Esophagus squamous epithelium (tissue), 5 donors: ENCODE data around the gene EPHA6. TPM values are rescaled to one million over a fixed set of nuclear protein-coding genes. Genes with fewer than 3 reads are reported as not detected.

ENCODE experiments used
- DNase-seq: peaks from one replicate; lab custom pipeline; 2025; lab: John Stamatoyannopoulos, UW
- H3K27ac ChIP-seq, 4 donors: fragments of 200-600 bp; sonication (generic); one replicate each; pipeline ENCODE4 v1.5.1; 2016 to 2019; ENCODE audit warnings: mild to moderate bottlenecking in 1 of 4
- H3K27me3 ChIP-seq, 4 donors: fragments of 200-600 bp; sonication (generic); 1 replicate in 3 of 4; 2 replicates in 1 of 4; pipeline versions ENCODE4 v1.5.1 to v1.6.0; 2017 to 2021; ENCODE audit warnings: antibody characterized with exemption in 1 of 4
- H3K36me3 ChIP-seq, 3 donors: fragments of 200-600 bp; sonication (generic); one replicate each; pipeline ENCODE4 v1.5.1; 2016 to 2019
- H3K4me1 ChIP-seq, 3 donors: fragments of 200-600 bp; sonication (generic); one replicate each; pipeline ENCODE4 v1.5.1; 2017 to 2019
- H3K4me3 ChIP-seq, 4 donors: fragments of 200-600 bp; sonication (generic); 1 replicate in 3 of 4; 2 replicates in 1 of 4; pipeline ENCODE4 v1.5.1; 2016 to 2019; ENCODE audit warnings: mild to moderate bottlenecking in 2 of 4, moderate library complexity in 1 of 4
- H3K9me3 ChIP-seq, 3 donors: fragments of 200-600 bp; sonication (generic); one replicate each; pipeline ENCODE4 v1.5.1; 2016 to 2019
- POLR2A ChIP-seq, 4 donors: fragments of 450-650 bp; IDR thresholded peaks; one replicate each; pipeline ENCODE4 v1.6.1; 2017; ENCODE audit warnings: antibody characterized with exemption in 4 of 4, mild to moderate bottlenecking in 4 of 4, moderate library complexity in 3 of 4
- WGBS, 2 donors: methylation state at CpG; one replicate each; pipeline ENCODE4 v1.1.5; 2018; 5-methylcytosine and 5-hydroxymethylcytosine counted together
- intact Hi-C: fragments of 100-400 bp; cut with DNase I; formaldehyde crosslinking; loops from one replicate; pipeline ENCODE4 v1.15.0; 2022
- total RNA-seq, 4 donors: library from RNA; depleted of rRNA; stranded (reverse); fragments of >200 nt; gene quantifications; one replicate each; pipeline ENCODE4 v1.1.0, GENCODE V29; 2016
- TF ChIP-seq, protein P1 (sequence below), 6 experiments: fragments of 450-650 bp in 4 of 6; fragments of 200-600 bp in 2 of 6; sonication (generic) in 2 of 6; IDR thresholded peaks; one replicate each; pipeline ENCODE4 v1.5.1; 2016 to 2019; ENCODE audit warnings: antibody characterized with exemption in 6 of 6, mild to moderate bottlenecking in 4 of 6, moderate library complexity in 4 of 6
- donor health status: DM: yes; HTN: yes; CAD: no.

The EPHA6 gene
- total RNA-seq, 4 donors from 2014 or later, result 0.34 to 2.9 (median 1.5) TPM

DNA sequence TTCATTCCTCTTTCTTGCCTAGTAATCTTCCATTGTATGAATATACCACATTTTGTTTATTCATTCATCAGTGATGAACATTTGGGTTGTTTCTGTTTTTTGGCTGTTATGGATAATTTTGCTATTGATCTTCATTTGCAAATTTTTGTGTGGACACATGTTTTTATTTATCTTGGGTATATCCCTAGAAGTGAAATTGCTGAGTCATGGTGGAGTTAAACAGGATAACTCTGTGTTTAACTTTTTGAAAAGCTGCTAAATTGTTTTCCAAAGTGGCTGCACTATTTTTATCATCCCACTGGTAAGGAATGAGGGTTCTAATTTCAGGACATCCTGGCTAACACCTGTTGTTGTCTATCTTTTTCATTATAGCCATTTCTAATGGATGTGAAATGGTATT is 875.6 kb downstream of the EPHA6 start:
- H3K4me3 ChIP-seq, result no peak overlapping the region
- intact Hi-C loops, result no loop called here
- no peak for DNase-seq

DNA sequence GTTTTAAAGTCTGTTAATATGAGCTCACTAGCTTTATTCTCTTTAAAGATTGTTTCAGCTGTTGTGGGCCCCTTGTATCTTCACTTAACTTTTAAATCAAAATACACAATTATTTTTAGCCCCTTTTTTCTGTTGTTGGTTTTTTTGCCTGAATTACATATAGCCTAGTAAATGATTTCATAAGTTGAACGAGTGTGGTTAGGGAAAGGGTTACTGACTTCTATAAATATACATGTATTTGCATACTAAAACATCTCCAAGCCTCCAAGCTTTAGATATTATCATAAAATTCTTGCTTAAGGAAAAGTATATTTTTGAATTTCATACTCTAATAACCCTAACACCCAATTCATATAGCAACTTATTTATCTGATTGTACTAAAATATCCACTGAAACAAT is 877.0 kb downstream of the EPHA6 start:
- Histone ChIP-seq H3K9me3 (no peaks in the 10 kb centered on the region), H3K4me3 (no peak overlapping the region), H3K36me3 (no peaks in the 10 kb centered on the region), H3K27ac (no peak overlapping the region), H3K27me3 (no peaks in the 10 kb centered on the region), H3K4me1 (no peaks in the 10 kb centered on the region)
- intact Hi-C loops, result no loop called here
- WGBS, 2 donors, result 57 to 81% methylated on average over 1 of the region's 1 CpG
- no peak for DNase-seq
- TF ChIP-seq, protein P1, sequence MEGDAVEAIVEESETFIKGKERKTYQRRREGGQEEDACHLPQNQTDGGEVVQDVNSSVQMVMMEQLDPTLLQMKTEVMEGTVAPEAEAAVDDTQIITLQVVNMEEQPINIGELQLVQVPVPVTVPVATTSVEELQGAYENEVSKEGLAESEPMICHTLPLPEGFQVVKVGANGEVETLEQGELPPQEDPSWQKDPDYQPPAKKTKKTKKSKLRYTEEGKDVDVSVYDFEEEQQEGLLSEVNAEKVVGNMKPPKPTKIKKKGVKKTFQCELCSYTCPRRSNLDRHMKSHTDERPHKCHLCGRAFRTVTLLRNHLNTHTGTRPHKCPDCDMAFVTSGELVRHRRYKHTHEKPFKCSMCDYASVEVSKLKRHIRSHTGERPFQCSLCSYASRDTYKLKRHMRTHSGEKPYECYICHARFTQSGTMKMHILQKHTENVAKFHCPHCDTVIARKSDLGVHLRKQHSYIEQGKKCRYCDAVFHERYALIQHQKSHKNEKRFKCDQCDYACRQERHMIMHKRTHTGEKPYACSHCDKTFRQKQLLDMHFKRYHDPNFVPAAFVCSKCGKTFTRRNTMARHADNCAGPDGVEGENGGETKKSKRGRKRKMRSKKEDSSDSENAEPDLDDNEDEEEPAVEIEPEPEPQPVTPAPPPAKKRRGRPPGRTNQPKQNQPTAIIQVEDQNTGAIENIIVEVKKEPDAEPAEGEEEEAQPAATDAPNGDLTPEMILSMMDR (IDR thresholded peaks at IDR 0.05), result no peak
- no peak for TF ChIP-seq POLR2A (IDR thresholded peaks at IDR 0.05)

More for the DNA sequence above, 875.6 kb downstream of the EPHA6 start:
- Histone ChIP-seq H3K36me3 (no peaks in the 10 kb centered on the region), H3K9me3 (no peaks in the 10 kb centered on the region), H3K27ac (no peak overlapping the region), H3K4me1 (peaks cover 0 to 6% (median 0%) of the 10 kb centered on the region in 3 donors), H3K27me3 (no peaks in the 10 kb centered on the region)
- TF ChIP-seq POLR2A (IDR thresholded peaks at IDR 0.05), result no peak
- TF ChIP-seq, protein P1 (IDR thresholded peaks at IDR 0.05), result no peak

DNA sequence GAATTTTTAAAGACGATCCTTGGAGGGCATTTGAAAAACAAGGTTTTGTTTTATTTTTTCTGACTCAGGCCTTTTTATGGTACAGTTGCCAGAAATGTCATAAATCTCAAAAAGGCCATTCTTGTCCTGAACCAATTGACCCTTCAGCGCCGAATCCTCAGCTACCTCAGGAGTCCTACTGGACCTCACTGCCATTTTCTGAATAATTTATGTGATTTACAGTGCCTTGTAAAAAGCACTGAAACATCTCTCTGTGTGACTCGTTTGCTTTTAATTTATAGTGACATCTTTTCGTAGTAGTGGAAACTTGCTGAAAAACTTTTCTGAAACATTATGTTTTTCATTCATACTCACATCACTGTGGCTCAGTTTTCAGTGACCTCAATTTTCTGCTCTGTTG is 878.0 kb downstream of the EPHA6 start:
- H3K27ac ChIP-seq, result no peak overlapping the region
- no peaks in the 10 kb centered on the region for H3K36me3 ChIP-seq
- intact Hi-C loops, result no loop called here
- no peak for DNase-seq
- TF ChIP-seq, protein P1 (IDR thresholded peaks at IDR 0.05), result no peak
- no peak for TF ChIP-seq POLR2A (IDR thresholded peaks at IDR 0.05)
- 77 to 78% methylated on average over 5 of the region's 5 CpGs for WGBS, 2 donors
- no peak overlapping the region for H3K4me3 ChIP-seq
- no peaks in the 10 kb centered on the region for H3K4me1 ChIP-seq
- no peaks in the 10 kb centered on the region for H3K27me3 ChIP-seq
- H3K9me3 ChIP-seq, result no peaks in the 10 kb centered on the region

DNA sequence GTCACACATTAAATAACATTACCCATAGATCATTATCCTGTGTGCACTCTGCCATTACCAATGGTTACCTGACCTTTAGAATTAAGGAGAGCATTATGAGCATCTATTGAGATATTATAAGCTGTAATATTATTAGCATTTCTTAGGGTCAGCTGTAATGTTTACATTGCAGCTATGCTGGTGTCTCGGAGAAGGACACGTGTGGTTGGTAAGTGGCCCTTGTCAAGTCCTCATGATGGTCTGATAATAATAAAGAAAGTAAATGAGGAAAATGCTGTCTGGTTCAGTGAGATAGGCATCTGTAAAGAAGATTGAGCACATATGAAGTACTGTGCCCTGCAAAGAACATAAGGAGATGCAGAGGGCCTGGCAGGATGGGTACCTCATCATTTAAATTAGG is 878.4 kb downstream of the EPHA6 start:
- H3K27ac ChIP-seq, result no peak overlapping the region
- WGBS, 2 donors, result 87 to 100% methylated on average over 2 of the region's 2 CpGs
- intact Hi-C loops, result no loop called here
- no peaks in the 10 kb centered on the region for H3K36me3 ChIP-seq
- H3K4me3 ChIP-seq, result no peak overlapping the region
- no peaks in the 10 kb centered on the region for H3K27me3 ChIP-seq
- TF ChIP-seq, protein P1 (IDR thresholded peaks at IDR 0.05), result no peak
- TF ChIP-seq POLR2A (IDR thresholded peaks at IDR 0.05), result no peak
- no peak for DNase-seq
- H3K4me1 ChIP-seq, result no peaks in the 10 kb centered on the region
- no peaks in the 10 kb centered on the region for H3K9me3 ChIP-seq

DNA sequence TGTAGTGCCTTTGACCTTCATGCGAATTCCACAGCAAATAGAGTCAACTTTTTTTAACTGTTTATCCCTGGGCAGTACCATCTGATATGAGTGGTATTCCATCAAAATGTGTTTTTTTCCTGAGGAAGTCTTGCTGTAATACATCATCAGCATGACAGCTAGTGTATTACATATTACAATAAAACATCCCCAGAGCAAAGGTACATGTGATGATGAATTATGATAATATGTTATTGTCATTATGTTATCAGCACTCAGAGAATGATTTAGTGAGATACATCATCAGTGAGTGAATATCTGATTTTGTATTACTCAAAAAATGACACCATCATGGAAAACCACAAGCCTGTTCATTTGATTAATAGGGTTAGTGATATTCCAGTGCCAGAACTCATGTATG is 880.5 kb downstream of the EPHA6 start:
- intact Hi-C loops, result no loop called here
- no peak for TF ChIP-seq POLR2A (IDR thresholded peaks at IDR 0.05)
- TF ChIP-seq, protein P1 (IDR thresholded peaks at IDR 0.05), result no peak
- Histone ChIP-seq H3K4me1 (no peaks in the 10 kb centered on the region), H3K4me3 (no peak overlapping the region), H3K27ac (no peak overlapping the region), H3K9me3 (no peaks in the 10 kb centered on the region), H3K36me3 (no peaks in the 10 kb centered on the region), H3K27me3 (no peaks in the 10 kb centered on the region)
- 76 to 81% methylated on average over 1 of the region's 1 CpG for WGBS, 2 donors
- DNase-seq, result no peak
